Body of pancreas (tissue), 4 donors: Measurements from ENCODE around the gene CAMK4.

Experiments used
- CTCF ChIP-seq, 7 experiments: fragments of 450-650 bp in 4 of 7; fragments of 200-600 bp in 3 of 7; sonication (generic) in 3 of 7; IDR thresholded peaks; one replicate each; pipeline ENCODE4 v1.5.1; 2016 to 2019; ENCODE audit warnings: antibody characterized with exemption in 7 of 7
- POLR2A ChIP-seq, 3 donors: fragments of 450-650 bp; IDR thresholded peaks; one replicate each; pipeline ENCODE4 v1.6.1; 2016; ENCODE audit warnings: antibody characterized with exemption in 3 of 3, mild to moderate bottlenecking in 2 of 3

GRCh38 chr5:111463311-111463710 lies 239.1 kb downstream of the CAMK4 start:
- TF ChIP-seq CTCF (IDR thresholded peaks at IDR 0.05): no peak
- no peak for TF ChIP-seq POLR2A (IDR thresholded peaks at IDR 0.05)
